HG02981 (cell line): ENCODE data around the gene PDZRN4.
"Not testable (repeated sequence)": the region's sequence is repeated elsewhere in the genome, so short reads cannot be mapped to it uniquely, and the experiment has no call there.

ENCODE experiments used
- ATAC-seq: cut with Tn5 transposase; IDR thresholded peaks from one replicate; pipeline ENCODE4 v1.9.1; 2021; ENCODE audit warnings: mild to moderate bottlenecking, moderate library complexity; ENCODE audit not compliant: unreplicated experiment

PDZRN4 gene

DNA sequence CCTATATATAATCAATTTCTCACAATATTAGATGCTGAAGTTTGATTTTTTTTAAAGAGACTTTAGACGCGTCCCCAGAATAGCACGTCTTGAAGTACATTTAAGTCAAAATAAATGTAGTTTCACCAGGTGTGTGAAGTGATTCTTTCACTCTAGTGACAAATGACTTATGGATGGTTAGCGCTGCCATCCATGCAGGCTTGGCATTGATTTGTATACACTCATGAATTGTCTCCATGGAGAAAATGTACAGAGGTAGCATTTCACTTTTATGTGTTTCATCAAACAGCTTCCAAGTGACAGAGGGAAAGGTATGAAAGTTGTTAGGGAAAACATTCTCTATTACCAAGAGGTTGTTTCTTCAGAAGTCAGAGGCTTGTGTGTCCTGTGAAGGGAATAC lies 360.8 kb downstream of the PDZRN4 start:
- ATAC-seq = no peak

DNA sequence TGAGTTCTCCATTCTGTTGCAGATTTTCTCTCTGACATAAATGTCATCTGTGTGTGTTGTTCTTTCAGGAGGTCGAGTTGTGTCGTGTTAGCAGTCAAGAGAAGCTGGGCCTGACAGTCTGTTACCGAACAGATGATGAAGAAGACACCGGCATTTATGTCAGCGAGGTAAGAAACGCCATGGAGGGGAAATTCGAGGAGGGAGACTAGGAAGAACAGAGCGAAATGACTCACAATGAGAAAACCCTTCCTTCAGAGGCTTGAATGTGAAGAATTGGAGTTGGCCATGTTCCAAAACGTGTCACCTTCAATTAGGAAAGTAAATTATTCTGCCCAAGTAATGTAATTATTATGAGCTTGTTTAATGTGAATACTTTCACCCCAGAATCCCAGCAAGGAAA lies 364.5 kb downstream of the PDZRN4 start:
- no peak for ATAC-seq

GRCh38 chr12:41556176-41556575 lies 368.1 kb downstream of the PDZRN4 start:
- no peak for ATAC-seq

DNA sequence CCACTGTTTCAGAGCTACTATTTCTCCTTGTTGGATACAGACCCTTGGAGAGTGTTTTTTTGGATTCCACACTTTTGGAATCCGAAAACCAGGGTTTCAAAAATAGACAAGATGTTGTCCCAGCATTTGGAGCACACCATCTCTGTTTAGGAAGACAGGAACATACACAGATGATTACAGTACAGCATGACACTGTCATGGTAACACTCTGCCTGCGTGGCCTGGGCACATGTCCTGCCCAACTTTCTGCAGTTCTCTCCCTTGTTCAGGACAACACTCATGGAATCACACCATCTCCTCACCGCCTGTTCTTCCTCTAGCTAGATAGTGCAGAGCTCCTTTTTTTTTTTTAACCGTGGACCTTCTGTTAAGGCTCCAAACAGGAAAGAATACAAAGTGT lies 369.2 kb downstream of the PDZRN4 start:
- ATAC-seq = no peak

DNA sequence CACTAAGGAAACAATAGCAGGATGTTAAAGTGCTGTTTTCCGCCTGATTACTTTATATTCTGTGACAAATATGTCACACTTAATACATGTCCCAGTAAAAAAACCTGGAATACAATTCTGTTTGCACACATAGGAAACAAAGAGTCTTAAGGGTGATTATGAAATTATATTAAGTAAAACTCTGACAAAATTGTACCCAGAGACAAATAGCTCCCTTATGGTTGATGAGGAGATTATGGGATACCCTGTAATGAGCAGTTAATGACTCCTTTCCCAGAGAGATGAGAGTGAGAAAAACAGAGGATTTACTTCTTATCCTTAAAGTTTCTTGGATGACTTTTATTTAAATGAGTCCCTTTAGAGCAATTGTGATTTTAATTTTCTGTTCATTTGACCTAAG lies 370.6 kb downstream of the PDZRN4 start:
- ATAC-seq = no peak

GRCh38 chr12:41563051-41563450 lies 374.9 kb downstream of the PDZRN4 start:
- ATAC-seq = no peak

- ATAC-seq = no peak
These were observed 376.7 kb downstream of the PDZRN4 start for GRCh38 chr12:41564816-41565215.

DNA sequence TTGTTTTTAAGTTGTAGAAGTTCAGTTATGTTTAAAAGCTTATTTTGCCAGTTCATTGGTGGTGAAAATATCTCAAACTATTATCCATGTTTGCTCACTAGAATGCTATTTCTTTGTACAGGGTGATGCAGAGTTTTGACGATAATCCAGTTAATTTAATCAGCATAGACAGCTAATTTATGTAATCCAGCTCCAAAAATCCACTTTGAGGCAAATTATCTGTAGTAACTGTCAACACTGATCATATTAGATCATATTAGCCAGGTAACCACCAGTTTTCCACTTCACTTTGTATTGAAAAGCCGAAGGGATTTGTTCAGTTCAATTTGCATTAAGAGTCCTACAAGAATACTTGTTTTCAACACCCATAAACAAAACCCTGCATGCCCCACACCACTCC lies 378.6 kb downstream of the PDZRN4 start:
- no peak for ATAC-seq

DNA sequence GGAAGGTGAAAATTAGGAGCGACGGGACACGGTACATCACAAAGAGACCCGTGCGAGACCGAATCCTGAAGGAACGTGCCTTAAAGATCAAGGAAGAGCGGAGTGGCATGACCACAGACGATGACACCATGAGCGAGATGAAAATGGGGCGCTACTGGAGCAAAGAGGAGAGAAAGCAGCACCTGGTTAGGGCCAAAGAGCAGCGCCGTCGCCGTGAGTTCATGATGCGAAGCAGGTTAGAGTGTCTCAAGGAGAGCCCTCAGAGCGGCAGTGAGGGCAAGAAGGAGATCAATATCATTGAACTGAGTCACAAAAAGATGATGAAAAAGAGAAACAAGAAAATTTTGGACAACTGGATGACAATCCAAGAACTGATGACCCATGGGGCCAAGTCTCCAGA lies 385.3 kb downstream of the PDZRN4 start:
- ATAC-seq = no peak

GRCh38 chr12:41576925-41577324 lies 388.8 kb downstream of the PDZRN4 start:
- no peak for ATAC-seq

GRCh38 chr12:41577995-41578394 lies 389.9 kb downstream of the PDZRN4 start:
- no peak for ATAC-seq

- no peak for ATAC-seq
These were observed 397.7 kb downstream of the PDZRN4 start for GRCh38 chr12:41585784-41586183.

DNA sequence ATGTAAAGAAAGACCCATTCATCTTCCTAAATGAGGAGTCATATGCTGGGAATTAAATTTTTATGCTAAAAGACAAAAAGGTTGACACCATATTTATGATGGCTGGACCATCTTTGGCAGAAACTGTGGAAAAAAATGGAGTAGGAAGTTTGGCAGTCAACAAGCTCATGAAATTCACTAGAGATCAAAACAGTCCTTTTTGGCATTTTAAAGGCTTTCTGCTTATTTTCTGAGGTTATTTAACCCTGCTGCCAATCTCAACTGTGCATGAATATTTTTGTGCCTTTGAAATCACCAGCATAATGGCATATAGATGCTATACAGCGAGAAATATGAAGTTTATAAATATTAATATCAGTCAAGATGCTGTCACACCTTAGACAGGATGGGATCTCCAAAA lies 399.5 kb downstream of the PDZRN4 start:
- ATAC-seq = no peak

DNA sequence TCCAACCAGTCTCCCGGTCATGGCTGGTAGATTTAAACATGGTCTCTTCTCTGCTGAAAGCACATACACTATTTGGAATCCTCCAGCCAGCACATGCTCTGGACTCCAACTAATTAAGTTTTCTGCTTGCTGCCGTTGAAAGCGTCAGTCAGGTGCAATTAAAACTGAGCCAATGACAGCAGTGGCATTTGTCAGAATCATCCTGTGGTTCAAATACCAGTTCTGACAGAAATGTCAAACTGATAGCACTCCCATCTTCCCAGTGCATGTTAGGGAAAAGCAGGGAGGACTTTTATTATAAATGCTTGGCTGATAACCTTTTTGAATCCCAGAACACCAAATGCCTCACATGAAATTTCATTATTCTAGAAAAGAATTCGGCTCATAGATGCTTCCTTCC lies 401.8 kb downstream of the PDZRN4 start:
- ATAC-seq = no peak

- ATAC-seq = no peak
These were observed 408.1 kb downstream of the PDZRN4 start for GRCh38 chr12:41596190-41596589.

GRCh38 chr12:41604830-41605229 lies 416.7 kb downstream of the PDZRN4 start:
- ATAC-seq = no peak

DNA sequence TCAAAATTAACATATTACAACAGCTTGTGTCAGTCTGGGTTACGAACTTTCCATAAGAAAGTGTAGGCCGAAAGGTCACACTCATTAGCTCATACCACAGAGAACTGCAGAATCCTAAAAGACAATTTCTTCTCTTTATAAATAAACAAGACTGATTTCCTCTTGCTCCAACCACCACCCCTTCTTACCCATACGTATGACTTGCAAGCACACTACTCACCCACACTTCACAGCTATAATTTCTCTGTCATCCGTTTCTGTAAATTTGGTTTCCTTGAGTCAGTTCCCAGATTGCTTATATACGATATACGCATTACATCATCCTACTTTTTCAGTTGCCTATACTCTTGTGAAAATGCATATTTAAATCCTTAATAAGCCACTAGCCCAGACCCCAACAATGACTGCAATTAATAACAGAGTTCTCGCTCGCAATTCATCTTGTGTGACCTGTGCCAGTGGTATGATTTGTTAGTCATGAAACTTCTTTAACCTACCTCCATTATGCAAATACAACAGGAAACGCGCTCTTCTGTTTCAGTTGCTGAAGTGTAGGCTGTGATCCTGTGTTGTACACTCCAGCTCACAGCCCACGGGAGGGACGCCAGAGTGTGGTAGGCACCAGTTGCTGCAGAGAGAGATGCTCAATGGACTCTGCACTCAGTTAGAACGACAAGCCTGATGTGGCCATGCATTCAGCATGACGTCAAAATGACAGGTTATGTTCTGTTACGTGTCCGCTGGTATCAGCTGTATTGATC lies 417.6 kb downstream of the PDZRN4 start:
- ATAC-seq = no peak

DNA sequence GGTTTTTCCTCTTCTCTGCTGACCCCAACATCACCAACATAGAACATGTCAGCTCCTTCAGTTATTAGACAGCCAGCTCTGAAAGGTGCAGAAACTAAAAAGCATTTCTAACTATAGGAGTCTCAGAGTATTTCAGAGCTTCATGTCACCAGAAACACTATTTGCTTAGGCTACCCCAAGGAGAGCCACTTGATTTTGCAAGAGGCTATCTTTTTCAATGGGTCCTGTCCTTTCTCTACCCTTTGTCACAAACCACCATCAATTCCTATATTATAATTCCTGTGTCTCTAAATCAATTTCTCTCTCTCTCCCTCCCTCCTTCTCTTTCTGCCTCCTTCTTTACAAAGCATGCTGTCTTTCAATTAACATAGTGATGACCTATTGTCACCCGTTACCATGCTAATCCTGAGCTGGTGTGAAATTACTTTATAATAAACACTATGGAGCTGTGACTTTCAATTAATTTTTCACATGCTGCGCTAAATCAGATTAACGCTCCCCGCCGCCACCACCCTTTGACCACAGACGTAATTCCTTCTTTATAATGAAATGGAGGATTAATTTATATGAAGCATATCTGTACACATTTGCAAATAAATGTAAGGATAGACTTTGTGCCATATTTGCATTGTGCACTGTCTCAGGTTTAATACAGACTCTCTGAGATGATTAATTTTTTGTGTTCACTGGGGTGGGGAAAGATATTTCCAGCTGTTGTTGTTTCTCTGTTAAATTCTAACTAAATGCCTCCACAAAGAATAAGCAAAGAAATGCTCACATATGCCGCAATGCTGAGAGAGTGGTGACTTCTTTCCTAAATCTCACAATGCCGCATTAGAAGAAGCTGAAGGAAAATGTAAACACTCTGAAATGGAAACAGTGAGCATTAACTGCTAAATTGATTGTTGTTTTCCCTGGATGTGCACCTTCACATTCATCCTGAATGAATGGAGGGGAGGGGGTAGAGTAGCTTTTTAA lies 418.6 kb downstream of the PDZRN4 start:
- ATAC-seq = no peak

- no peak for ATAC-seq
These were observed 424.9 kb downstream of the PDZRN4 start for GRCh38 chr12:41612892-41613557.

GRCh38 chr12:41615174-41615573 lies 427.1 kb downstream of the PDZRN4 start:
- ATAC-seq = not testable (repeated sequence)

DNA sequence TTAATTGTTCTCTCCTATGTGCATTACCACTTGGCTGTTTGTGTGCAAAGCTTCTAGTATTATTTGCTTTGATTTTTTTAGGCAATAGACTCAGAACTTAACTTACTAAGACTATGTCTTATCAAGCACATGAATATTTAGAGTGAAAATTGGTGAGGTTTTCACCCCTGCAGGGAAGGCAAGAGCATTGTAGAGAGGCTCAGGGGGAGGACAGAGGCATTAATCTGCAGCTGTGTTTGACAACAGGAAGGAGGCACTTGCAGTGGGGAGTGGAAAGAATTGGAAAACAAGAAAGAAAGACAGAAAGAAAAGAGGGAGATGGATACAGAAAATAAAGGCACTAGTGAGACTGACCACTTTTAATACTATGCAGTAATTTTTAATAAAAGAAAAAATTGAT lies 431.6 kb downstream of the PDZRN4 start:
- no peak for ATAC-seq
